ENCODE data around the gene DQX1. TPM values are rescaled to one million over a fixed set of nuclear protein-coding genes. Genes with fewer than 3 reads are reported as not detected.

The DQX1 gene
- total RNA-seq, 1 donor from 2014 or later = 0.65 TPM

DNA sequence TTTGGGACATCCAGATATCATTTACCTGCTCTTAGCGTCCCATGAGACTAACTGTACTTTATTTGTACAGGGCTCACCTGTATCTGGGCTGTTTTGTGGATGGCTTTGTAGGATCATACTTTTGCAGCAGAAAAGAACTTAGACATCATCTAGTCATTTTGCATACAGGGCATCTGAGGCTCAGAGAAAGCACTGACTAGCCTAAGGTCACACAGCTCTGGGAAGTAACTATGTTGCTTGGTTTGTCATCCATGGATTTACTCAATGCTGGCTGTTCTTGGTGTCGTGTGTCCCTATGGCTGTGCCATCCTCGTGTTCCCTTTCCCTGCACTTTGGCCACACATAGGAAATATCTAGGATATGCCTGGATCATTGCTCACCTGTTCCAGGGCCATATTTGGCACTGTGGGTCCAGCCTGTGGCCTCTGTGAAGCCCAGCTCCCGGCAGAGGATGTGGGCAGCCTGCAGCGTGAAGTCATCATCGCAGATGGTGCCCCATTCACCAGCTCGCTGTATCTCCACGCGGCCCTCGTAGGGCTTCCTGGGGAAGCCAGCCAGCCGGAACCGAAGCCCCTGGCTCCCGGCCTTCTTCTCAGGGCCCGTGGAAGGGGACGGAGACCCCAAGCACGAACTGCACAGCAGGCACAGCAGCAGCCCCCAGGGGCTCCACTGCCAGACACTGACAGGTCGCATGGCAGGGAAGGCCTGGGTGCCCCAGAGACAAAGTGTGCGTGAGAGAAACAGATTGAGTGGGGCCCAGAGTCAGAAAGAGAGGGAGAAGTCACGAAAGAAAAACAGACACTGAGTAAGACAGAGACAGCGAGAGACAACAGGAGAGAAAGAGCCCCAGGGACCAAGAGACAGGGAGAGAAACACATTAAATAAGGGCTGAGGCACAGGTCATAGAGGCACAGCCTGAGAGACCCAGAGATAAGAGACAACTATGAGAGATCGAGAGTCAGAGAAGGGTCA lies 26.2 kb upstream of the DQX1 start:
- no peak for DNase-seq (ENCODE audit: low spot score)
- Mint-ChIP-seq H3K27me3 (ENCODE audit: insufficient read depth) (peaks cover 21% of the 10 kb centered on the region), H3K27ac (peak overlapping the region; percentile 54), H3K36me3 (ENCODE audit: low read depth) (peaks cover 8% of the 10 kb centered on the region), H3K4me3 (peak overlapping the region; percentile 44), H3K9me3 (no peaks in the 10 kb centered on the region), H3K4me1 (ENCODE audit: low read depth) (peaks cover 33% of the 10 kb centered on the region)
- intact Hi-C loops (cut with micrococcal nuclease) = no loop called here

DNA sequence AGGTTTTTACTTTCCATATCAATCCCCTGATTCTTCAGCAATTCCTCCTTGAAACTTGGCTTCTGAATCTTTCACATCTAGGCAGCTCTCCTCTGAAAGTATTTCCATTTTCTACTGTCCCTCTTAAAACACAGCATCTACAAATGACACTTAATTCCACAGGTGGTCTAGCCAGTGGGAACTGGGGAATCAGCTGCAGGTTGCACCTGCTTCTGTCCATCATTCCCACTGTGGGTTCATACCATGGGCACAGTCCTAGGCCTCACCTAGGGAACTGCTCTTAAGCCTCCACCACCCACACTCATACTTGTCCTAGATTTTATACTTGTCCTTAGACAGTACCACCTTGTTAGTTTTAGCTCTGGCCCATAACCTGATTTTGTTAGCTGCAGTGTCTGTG lies 25.5 kb upstream of the DQX1 start:
- peak overlapping the region; percentile 1 for H3K27ac Mint-ChIP-seq
- DNase-seq (ENCODE audit: low spot score) = no peak
- peaks cover under 1% of the 10 kb centered on the region for H3K36me3 Mint-ChIP-seq (ENCODE audit: low read depth)
- H3K4me1 Mint-ChIP-seq (ENCODE audit: low read depth) = peaks cover 26% of the 10 kb centered on the region
- peak overlapping the region; percentile 16 for H3K4me3 Mint-ChIP-seq
- peaks cover 22% of the 10 kb centered on the region for H3K27me3 Mint-ChIP-seq (ENCODE audit: insufficient read depth)
- intact Hi-C loops (cut with micrococcal nuclease) = no loop called here
- H3K9me3 Mint-ChIP-seq = no peaks in the 10 kb centered on the region

- DNase-seq (ENCODE audit: low spot score) = no peak
- Mint-ChIP-seq H3K9me3 (no peaks in the 10 kb centered on the region), H3K4me1 (ENCODE audit: low read depth) (peaks cover 20% of the 10 kb centered on the region), H3K4me3 (peak overlapping the region; percentile 65), H3K36me3 (ENCODE audit: low read depth) (no peaks in the 10 kb centered on the region), H3K27ac (no peak overlapping the region), H3K27me3 (ENCODE audit: insufficient read depth) (peaks cover 30% of the 10 kb centered on the region)
- intact Hi-C loops (cut with micrococcal nuclease) = no loop called here
Measured at GRCh38 chr2:74550231-74550630, 24.2 kb upstream of the DQX1 start.

DNA sequence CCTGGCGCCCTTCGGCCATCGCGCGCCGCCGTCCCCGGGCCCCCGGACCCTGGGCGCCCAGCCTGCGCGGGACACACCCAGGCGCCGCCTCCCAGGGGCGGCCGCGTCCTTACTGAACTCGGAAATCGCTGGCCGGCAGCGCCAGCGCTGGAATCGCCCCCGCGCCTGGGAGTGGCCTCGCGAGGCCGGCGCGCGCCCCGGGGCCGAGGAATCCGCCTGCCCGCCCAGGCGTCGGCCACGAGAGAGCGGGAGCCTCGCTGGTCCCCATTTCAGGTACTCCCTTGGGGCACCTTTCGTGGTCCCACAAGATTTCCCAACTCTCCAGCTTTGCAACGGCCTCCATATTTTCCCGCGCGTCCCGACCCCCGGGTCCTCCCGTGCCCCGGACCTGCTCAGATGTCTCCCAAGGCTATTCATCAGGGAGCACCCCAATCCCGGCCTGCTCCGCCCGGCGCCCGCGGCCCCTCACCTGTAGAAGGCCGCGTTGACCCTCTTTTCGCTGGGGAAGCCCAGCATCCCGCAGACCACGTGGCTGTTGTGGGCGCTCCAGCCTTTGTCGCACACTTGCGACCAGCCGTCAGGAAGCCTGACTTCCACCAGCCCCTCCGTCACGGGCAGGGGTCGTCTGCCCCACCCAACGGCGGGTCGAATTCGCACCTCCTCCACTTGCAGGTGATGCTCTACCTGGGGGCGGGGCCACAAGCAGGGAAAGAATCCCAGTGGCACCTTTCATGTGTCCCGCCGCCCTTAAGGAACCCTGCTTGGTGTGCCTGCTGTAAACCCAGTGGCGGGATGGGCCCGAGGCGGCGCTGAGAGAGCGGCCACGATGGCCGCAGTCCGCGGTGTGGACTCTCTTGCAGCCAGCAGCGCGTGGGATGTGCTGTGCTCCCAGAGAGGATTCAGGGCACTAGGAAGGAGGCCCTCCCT lies 23.1 kb upstream of the DQX1 start:
- H3K4me3 Mint-ChIP-seq = peak overlapping the region; percentile 78
- H3K27me3 Mint-ChIP-seq (ENCODE audit: insufficient read depth) = peaks cover 40% of the 10 kb centered on the region
- intact Hi-C loops (cut with micrococcal nuclease) = loop anchor here (1.0 kb wide), 1 partner anchor 18 kb away; no protein-coding TSS in a partner anchor
- no peak overlapping the region for H3K27ac Mint-ChIP-seq
- H3K36me3 Mint-ChIP-seq (ENCODE audit: low read depth) = no peaks in the 10 kb centered on the region
- H3K9me3 Mint-ChIP-seq = no peaks in the 10 kb centered on the region
- peaks cover 20% of the 10 kb centered on the region for H3K4me1 Mint-ChIP-seq (ENCODE audit: low read depth)
- DNase-seq (ENCODE audit: low spot score) = peak; percentile 39

DNA sequence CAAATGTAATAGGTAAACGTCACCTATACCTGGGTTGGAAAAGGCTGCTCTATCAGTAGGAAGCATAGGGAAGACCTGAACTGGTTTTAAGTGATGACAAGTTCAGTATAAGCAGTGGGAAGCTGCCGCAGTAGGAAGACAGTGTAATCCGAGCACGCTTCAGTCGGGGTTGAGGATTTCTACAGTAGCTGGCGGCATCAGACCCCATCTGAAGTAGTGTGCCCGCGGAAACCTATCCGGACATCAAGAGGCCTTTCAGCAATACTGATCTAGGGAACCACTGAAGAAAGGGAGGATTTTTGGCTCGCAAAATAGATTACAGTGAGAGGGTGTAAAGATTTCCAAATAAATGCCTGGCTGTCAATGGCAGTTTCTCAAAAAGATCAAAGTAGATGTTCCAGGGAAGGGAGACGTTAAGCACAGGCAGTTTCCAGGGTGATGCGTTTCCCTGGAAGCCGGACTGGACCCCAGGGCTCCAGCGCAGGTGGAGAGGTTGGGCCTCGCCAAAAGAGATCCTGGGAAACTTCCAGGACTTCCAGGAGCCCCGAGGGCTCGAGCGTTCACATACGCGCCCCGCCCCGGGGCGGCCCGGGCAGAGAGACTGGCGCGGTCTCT lies 22.4 kb upstream of the DQX1 start:
- H3K27me3 Mint-ChIP-seq (ENCODE audit: insufficient read depth) = peaks cover 39% of the 10 kb centered on the region
- peak overlapping the region; percentile 62 for H3K27ac Mint-ChIP-seq
- H3K9me3 Mint-ChIP-seq = no peaks in the 10 kb centered on the region
- H3K4me3 Mint-ChIP-seq = peak overlapping the region; percentile 76
- H3K4me1 Mint-ChIP-seq (ENCODE audit: low read depth) = peaks cover 20% of the 10 kb centered on the region
- DNase-seq (ENCODE audit: low spot score) = no peak
- intact Hi-C loops (cut with micrococcal nuclease) = loop anchor here (1.0 kb wide), 1 partner anchor 17 kb away; no protein-coding TSS in a partner anchor
- H3K36me3 Mint-ChIP-seq (ENCODE audit: low read depth) = no peaks in the 10 kb centered on the region

DNA sequence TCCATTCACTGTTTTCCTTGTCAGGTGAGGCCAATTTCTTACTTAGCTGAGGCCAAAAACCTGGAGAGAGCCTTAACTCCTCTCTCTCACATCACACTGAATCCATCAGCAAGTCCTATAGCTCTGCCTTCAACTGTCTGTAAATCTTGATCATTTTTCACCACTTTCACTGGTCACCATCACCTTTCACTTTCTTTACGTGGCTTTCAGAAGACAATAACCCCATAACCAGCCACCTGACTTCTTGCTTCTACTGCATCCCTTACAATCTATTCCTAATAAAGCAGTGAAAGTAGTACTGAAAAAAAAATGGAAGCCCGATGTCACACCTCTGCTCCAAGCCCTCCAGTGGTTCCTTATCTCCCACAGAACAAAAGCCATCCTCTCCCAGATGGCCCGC lies 20.0 kb upstream of the DQX1 start:
- no peak overlapping the region for H3K27ac Mint-ChIP-seq
- peaks cover 15% of the 10 kb centered on the region for H3K4me1 Mint-ChIP-seq (ENCODE audit: low read depth)
- H3K9me3 Mint-ChIP-seq = no peaks in the 10 kb centered on the region
- intact Hi-C loops (cut with micrococcal nuclease) = no loop called here
- no peak for DNase-seq (ENCODE audit: low spot score)
- H3K27me3 Mint-ChIP-seq (ENCODE audit: insufficient read depth) = peaks cover 40% of the 10 kb centered on the region
- H3K4me3 Mint-ChIP-seq = no peak overlapping the region
- no peaks in the 10 kb centered on the region for H3K36me3 Mint-ChIP-seq (ENCODE audit: low read depth)

DNA sequence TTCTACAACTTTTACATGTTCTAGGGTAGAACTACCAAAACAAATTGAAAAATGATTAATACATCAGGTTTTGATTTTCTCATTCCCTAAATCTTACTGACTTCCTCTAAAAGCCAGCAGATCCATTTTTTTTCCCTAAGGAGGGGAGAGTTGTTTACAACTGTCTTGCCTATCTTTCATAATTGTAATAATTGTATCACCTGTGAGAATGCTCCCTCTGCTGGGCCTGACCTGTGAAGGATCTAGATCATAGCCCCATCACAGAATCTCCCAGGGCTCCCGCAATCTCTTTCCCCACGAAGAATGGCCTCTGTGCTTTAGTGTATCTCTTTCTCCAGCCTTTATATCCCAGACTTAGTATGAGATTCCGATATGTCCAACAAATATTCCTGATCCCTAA lies 18.6 kb upstream of the DQX1 start:
- H3K27ac Mint-ChIP-seq = no peak overlapping the region
- no peaks in the 10 kb centered on the region for H3K9me3 Mint-ChIP-seq
- H3K27me3 Mint-ChIP-seq (ENCODE audit: insufficient read depth) = peaks cover 36% of the 10 kb centered on the region
- intact Hi-C loops (cut with micrococcal nuclease) = no loop called here
- peaks cover 8% of the 10 kb centered on the region for H3K4me1 Mint-ChIP-seq (ENCODE audit: low read depth)
- no peak for DNase-seq (ENCODE audit: low spot score)
- no peaks in the 10 kb centered on the region for H3K36me3 Mint-ChIP-seq (ENCODE audit: low read depth)
- H3K4me3 Mint-ChIP-seq = no peak overlapping the region

DNA sequence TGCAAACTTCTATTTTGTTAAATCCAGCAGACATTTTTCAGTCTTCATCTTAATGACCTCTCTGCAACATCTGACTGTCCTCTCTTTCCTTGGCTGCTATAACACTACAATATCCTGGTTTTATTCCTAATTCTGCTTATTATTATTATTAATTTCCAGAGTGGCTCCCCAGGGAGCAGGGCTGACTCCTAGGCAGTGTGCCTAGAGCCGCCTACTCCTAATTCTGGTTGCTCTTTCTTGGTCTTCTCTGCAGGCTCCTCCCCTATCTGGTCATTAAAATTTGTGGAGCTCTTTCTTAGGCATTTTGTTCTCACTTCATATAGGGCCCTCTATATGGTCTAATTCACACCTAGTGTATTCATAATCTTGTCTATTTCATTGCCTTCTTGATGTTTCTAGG lies 16.9 kb upstream of the DQX1 start:
- peaks cover 19% of the 10 kb centered on the region for H3K4me1 Mint-ChIP-seq (ENCODE audit: low read depth)
- no peak overlapping the region for H3K27ac Mint-ChIP-seq
- intact Hi-C loops (cut with micrococcal nuclease) = no loop called here
- no peak for DNase-seq (ENCODE audit: low spot score)
- H3K4me3 Mint-ChIP-seq = no peak overlapping the region
- peaks cover 33% of the 10 kb centered on the region for H3K27me3 Mint-ChIP-seq (ENCODE audit: insufficient read depth)
- no peaks in the 10 kb centered on the region for H3K9me3 Mint-ChIP-seq
- H3K36me3 Mint-ChIP-seq (ENCODE audit: low read depth) = no peaks in the 10 kb centered on the region

DNA sequence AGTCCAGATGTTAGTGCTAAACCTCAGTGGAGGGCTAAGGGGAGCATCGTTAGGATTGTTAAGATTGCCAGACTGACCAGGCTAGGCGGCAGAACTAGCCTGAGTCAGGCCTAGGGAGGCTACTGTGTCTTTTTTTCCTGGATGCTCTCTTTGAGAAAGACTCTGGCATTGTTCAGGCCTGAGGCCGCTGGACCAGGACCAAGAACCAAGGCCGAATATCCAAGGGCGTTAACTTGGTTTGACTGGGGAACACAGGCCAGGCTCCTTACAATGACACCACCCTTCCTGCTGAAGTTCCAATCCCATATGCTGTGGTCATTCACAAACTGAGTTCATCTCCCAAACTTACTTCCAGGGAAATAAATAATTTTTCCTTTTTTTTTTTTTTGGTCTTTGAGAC lies 14.3 kb upstream of the DQX1 start:
- DNase-seq (ENCODE audit: low spot score) = no peak
- Mint-ChIP-seq H3K36me3 (ENCODE audit: low read depth) (no peaks in the 10 kb centered on the region), H3K4me1 (ENCODE audit: low read depth) (peaks cover 17% of the 10 kb centered on the region), H3K9me3 (no peaks in the 10 kb centered on the region), H3K4me3 (no peak overlapping the region), H3K27ac (no peak overlapping the region), H3K27me3 (ENCODE audit: insufficient read depth) (peaks cover 24% of the 10 kb centered on the region)
- intact Hi-C loops (cut with micrococcal nuclease) = no loop called here

GRCh38 chr2:74538881-74539339 lies 12.9 kb upstream of the DQX1 start:
- peaks cover 14% of the 10 kb centered on the region for H3K27me3 Mint-ChIP-seq (ENCODE audit: insufficient read depth)
- no peak for DNase-seq (ENCODE audit: low spot score)
- H3K9me3 Mint-ChIP-seq = no peaks in the 10 kb centered on the region
- H3K36me3 Mint-ChIP-seq (ENCODE audit: low read depth) = peaks cover 1% of the 10 kb centered on the region
- no peak overlapping the region for H3K27ac Mint-ChIP-seq
- H3K4me1 Mint-ChIP-seq (ENCODE audit: low read depth) = peaks cover 17% of the 10 kb centered on the region
- intact Hi-C loops (cut with micrococcal nuclease) = no loop called here
- no peak overlapping the region for H3K4me3 Mint-ChIP-seq

- no peak for DNase-seq (ENCODE audit: low spot score)
- H3K4me3 Mint-ChIP-seq = no peak overlapping the region
- H3K36me3 Mint-ChIP-seq (ENCODE audit: low read depth) = peaks cover 13% of the 10 kb centered on the region
- H3K27me3 Mint-ChIP-seq (ENCODE audit: insufficient read depth) = peaks cover 11% of the 10 kb centered on the region
- H3K27ac Mint-ChIP-seq = no peak overlapping the region
- peaks cover 23% of the 10 kb centered on the region for H3K4me1 Mint-ChIP-seq (ENCODE audit: low read depth)
- intact Hi-C loops (cut with micrococcal nuclease) = no loop called here
- H3K9me3 Mint-ChIP-seq = no peaks in the 10 kb centered on the region
Measured at GRCh38 chr2:74537140-74537539, 11.1 kb upstream of the DQX1 start.

GRCh38 chr2:74536166-74536950 lies 10.3 kb upstream of the DQX1 start:
- DNase-seq (ENCODE audit: low spot score) = no peak
- no peak overlapping the region for H3K27ac Mint-ChIP-seq
- peaks cover 18% of the 10 kb centered on the region for H3K36me3 Mint-ChIP-seq (ENCODE audit: low read depth)
- no peaks in the 10 kb centered on the region for H3K9me3 Mint-ChIP-seq
- intact Hi-C loops (cut with micrococcal nuclease) = no loop called here
- H3K4me1 Mint-ChIP-seq (ENCODE audit: low read depth) = peaks cover 31% of the 10 kb centered on the region
- peaks cover 7% of the 10 kb centered on the region for H3K27me3 Mint-ChIP-seq (ENCODE audit: insufficient read depth)
- no peak overlapping the region for H3K4me3 Mint-ChIP-seq

All from activated T-helper 1 cell treated with anti-CD3 and anti-CD28 coated beads, Interleukin-12 subunit alpha, Interleukin-12 subunit beta, Interleukin-2, Interleukin-4 antibody, amounts not matched to agents 30 ng/mL and 10 ng/mL and 1 ng/mL, durations not matched to agents 14 hours and 24 hours and 36 hours (primary cell).